Astrocyte of the spinal cord (primary cell): Measurements from ENCODE around the gene ADCY5.

Experiments
- DNase-seq: peaks from one replicate; pipeline ENCODE4 v3.0.0; 2011; ENCODE audit warnings: low read depth, low spot score
- H3K4me3 ChIP-seq: 2 replicates; pipeline ENCODE4 v1.5.1; 2011; ENCODE audit warnings: low read depth, mild to moderate bottlenecking, low read length, moderate library complexity
- in situ Hi-C: cut with HindIII; loops from 2 replicates; pipeline ENCODE4 v1.10.0; 2017; ENCODE audit warnings: low sequenced_read_pairs
- TF ChIP-seq, protein P1 (sequence below): IDR thresholded peaks from 2 replicates; pipeline ENCODE4 v1.5.1; 2012; ENCODE audit warnings: low read depth, mild to moderate bottlenecking, low read length, inconsistent platforms

ADCY5 gene

GRCh38 chr3:123405021-123405420 lies 43.9 kb downstream of the ADCY5 start:
- no peak overlapping the region for H3K4me3 ChIP-seq
- no peak for DNase-seq
- in situ Hi-C loops = no loop called here
- TF ChIP-seq, protein P1, sequence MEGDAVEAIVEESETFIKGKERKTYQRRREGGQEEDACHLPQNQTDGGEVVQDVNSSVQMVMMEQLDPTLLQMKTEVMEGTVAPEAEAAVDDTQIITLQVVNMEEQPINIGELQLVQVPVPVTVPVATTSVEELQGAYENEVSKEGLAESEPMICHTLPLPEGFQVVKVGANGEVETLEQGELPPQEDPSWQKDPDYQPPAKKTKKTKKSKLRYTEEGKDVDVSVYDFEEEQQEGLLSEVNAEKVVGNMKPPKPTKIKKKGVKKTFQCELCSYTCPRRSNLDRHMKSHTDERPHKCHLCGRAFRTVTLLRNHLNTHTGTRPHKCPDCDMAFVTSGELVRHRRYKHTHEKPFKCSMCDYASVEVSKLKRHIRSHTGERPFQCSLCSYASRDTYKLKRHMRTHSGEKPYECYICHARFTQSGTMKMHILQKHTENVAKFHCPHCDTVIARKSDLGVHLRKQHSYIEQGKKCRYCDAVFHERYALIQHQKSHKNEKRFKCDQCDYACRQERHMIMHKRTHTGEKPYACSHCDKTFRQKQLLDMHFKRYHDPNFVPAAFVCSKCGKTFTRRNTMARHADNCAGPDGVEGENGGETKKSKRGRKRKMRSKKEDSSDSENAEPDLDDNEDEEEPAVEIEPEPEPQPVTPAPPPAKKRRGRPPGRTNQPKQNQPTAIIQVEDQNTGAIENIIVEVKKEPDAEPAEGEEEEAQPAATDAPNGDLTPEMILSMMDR = no peak

GRCh38 chr3:123404391-123404790 lies 44.5 kb downstream of the ADCY5 start:
- peak; percentile 14 for DNase-seq
- H3K4me3 ChIP-seq = no peak overlapping the region
- in situ Hi-C loops = no loop called here
- TF ChIP-seq, protein P1 = no peak

GRCh38 chr3:123401836-123402530 lies 46.9 kb downstream of the ADCY5 start:
- DNase-seq = no peak
- no peak overlapping the region for H3K4me3 ChIP-seq
- TF ChIP-seq, protein P1 = no peak
- in situ Hi-C loops = no loop called here

- H3K4me3 ChIP-seq = no peak overlapping the region
- in situ Hi-C loops = no loop called here
- TF ChIP-seq, protein P1 = no peak
- no peak for DNase-seq
Measured at GRCh38 chr3:123400169-123400568, 48.7 kb downstream of the ADCY5 start.

GRCh38 chr3:123399653-123400052 lies 49.2 kb downstream of the ADCY5 start:
- no peak overlapping the region for H3K4me3 ChIP-seq
- TF ChIP-seq, protein P1 = no peak
- DNase-seq = no peak
- in situ Hi-C loops = no loop called here

- TF ChIP-seq, protein P1 = no peak
Measured at GRCh38 chr3:123397921-123398785, 50.7 kb downstream of the ADCY5 start.

More at GRCh38 chr3:123397921-123398785, 50.7 kb downstream of the ADCY5 start:
- no peak overlapping the region for H3K4me3 ChIP-seq
- in situ Hi-C loops = no loop called here
- no peak for DNase-seq
